GM21737 (cell line): Measurements from ENCODE around the gene SCMH1.

Experiments used
- ATAC-seq: cut with Tn5 transposase; IDR thresholded peaks from one replicate; pipeline ENCODE4 v1.9.1; 2021; ENCODE audit warnings: mild to moderate bottlenecking, moderate library complexity; ENCODE audit not compliant: unreplicated experiment

SCMH1 gene

GRCh38 chr1:41101950-41102607, 140.0 kb downstream of the SCMH1 start:
- no peak for ATAC-seq

GRCh38 chr1:41101076-41101475, 141.0 kb downstream of the SCMH1 start:
- ATAC-seq: no peak

GRCh38 chr1:41100170-41100569, 141.9 kb downstream of the SCMH1 start:
- no peak for ATAC-seq

GRCh38 chr1:41098730-41099460, 143.2 kb downstream of the SCMH1 start:
- ATAC-seq: no peak

DNA sequence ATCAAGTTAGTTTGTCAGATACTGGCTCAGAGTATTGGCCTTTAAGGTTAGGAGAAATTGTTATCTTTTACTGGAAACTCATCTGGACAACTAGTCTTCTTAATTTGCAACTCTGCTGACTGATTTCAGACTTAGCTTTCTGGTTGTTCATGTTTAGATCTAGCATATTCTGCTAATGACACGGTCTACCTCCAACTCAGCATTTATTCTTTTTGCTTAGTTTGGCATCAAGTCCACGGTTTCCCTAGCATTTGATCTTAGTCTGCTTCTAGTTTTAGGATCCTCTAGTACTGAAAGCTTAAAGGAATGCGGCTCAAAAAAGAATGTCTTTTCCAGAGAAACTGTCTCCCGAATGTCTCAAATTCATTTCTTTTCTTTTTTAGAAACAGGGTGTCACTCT, 145.0 kb downstream of the SCMH1 start:
- ATAC-seq: no peak

DNA sequence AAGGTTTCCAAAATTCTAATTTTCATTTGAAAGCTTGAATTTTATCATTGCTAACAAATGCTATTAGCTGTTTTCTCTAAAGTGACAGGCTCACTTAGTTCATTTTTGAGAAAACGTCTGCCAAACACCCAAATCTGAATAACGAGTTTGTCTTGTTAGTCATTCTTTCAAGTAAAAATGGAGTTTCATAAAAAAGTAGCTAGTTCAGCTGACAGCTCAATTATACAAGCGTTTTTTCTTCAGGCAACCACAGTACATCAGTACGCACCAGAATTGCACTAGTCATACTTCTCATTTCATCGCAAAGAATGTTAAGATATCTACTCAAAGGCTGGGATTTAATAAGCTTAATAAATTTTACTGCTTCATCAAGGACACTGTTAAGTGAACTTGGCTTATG, 148.3 kb downstream of the SCMH1 start:
- no peak for ATAC-seq

- ATAC-seq: no peak
Observed at GRCh38 chr1:41086921-41087320, 155.2 kb downstream of the SCMH1 start.

GRCh38 chr1:41078616-41079015, 163.5 kb downstream of the SCMH1 start:
- no peak for ATAC-seq

GRCh38 chr1:41078193-41078592, 163.9 kb downstream of the SCMH1 start:
- no peak for ATAC-seq

GRCh38 chr1:41073971-41074370, 168.1 kb downstream of the SCMH1 start:
- ATAC-seq: no peak

DNA sequence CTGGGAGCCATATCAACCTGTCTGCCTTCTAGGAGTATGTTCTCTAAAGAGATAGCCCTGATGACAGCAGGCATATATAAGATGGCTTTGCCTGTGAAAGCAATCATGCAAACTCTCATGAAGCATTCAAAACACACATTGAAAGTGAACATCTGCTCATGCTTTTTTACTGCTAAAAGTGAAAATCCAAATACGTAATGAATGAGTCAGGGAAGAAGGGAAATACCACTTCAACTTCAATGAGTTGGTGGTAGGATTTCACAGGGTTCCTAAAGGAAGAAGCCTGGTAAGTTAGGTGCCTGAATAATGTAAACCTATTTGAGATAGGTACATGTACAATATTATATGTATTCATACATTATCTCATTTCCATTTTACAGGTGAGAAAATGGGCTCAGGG, 170.1 kb downstream of the SCMH1 start:
- no peak for ATAC-seq

DNA sequence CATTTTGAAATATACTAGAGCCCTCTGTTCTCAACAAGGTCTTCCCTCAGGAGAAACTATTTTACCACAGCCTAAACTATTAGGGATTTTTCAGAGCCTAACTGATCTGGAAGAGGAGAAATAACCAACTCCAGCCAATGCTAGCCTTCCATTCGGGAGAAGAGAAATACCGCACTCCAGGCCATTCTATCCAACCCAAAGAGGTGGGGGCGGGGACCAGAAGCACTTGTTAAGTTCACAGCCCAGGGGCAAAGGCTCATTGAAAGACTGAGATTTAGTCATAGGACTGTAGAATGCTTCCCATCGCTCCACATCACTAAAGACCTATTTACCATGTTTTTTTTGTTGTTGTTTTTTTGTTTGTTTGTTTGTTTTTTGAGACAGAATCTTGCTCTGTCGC, 185.2 kb downstream of the SCMH1 start:
- ATAC-seq: no peak

DNA sequence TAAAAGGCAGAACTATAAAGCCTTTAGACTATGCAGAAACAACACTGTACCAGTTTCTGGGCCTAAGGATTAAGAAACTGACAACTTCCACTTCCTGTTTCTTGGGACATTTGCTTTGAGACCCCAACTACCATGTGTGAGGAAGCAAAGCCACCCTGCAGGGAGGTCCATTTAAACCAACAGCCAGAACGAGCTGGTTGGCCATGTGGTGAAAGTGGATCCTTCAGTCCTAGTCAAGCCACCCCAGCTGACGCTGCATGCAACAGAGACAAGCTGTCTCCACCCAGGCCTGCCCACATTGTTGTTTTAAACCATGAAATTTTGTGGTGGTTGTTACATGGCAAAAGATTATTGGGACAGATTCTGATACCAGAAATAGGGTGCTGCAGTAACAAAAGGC, 188.8 kb downstream of the SCMH1 start:
- no peak for ATAC-seq

DNA sequence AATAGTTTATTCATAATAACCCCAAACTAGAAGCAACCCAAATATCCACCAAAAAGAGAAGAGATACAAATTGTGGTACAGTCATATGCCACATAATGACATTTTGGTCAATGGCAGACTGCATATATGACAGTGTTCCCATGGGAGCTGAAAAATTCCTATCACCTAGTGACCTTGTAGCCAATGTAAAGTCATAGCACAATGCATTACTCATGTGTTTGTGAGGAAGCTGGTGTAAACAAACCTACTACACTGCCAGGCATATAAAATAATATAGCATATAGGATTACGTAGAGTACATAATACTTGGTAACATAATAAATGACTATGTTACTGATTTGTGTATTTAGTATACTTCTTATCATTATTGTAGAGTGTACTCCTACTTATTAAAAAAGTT, 191.1 kb downstream of the SCMH1 start:
- ATAC-seq: no peak

DNA sequence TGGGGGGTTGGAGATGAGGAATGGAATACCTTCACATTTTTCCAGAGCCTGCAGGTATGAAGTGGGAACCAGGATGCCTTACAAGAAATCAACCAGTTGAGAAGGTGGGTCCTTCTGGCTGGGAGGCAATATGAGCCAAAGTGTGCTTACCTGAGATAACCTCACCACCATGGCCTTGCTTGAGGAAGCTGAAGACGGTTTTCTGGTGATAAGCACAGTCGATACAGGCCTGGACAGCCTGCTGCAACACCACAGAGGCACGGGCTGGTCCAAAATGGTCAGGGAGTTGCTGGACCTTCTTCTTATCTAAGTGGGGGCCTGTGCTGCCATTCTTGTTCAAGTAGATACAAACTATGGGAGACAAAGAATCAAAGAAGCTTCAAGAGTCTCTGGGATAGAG, 193.6 kb downstream of the SCMH1 start:
- no peak for ATAC-seq

DNA sequence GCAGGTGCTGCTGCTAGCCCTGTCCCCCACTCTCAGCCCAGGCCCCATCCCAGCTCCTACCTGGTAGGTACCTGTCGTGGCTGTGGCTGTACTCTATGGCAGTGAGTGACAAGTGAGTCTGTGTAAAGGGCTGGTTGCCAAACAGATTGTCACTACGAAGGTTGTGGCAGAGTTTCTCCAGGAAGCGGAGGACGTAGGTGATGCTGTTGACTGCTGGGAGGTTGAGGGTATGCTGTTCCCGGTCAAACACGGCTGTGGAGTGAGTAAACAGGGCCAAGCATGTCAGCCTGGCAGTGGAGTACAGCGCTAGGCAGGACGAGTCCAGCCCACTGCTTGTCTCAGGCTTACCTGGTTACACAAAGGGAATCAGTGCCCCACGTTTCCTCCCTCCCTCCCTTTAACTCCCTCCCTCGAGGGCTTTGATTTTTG, 195.7 kb downstream of the SCMH1 start:
- no peak for ATAC-seq

DNA sequence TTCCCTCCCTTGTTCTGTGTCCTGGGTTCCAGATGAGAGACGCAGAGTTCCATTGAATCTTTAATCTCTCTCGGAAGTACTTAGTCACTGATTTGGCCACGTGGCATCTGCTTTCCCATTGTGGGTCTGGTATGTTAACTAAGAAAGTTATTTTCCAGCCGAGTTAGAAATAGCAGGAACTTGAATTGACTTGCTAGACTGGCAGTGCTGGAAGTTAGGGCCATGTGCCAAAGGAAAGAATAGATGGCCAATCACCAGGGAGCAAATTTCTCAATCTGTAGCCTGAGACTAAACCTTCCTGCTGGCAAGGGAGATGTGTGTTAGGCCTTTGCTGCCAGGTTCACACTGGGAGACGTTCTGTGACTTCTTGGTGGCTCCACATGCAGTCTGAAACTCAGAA, 196.4 kb downstream of the SCMH1 start:
- ATAC-seq: no peak

GRCh38 chr1:41044187-41044586, 197.9 kb downstream of the SCMH1 start:
- no peak for ATAC-seq

DNA sequence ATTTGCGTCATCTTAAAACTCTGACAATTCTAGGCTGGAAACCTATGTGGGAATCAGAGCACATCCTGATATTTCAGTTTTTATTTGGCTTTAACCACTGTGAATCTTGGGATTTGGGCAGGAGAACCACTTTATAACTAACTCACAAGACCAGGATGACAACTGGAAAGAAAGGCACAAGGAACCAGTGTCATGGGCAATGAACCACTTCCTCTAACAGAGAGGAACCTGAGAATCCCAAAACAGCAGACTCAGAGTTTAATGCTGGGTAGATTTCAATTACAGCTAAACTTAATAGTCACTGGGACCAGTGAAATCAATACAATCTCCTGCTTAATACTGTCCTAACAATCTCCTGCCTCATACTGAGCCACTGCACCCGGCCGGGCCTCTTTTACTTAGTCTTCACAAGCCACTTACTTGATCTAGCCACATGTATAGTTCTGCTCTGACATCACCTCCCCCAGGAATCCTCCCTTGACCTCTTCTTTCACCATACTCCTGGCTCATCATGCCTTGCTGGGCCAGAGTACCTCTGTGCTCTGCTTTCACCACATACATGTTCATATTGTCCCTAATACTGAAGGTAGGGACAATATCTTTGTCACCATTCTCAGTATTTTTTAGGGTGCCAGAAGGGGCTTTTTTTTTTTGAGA, 200.4 kb downstream of the SCMH1 start:
- ATAC-seq: no peak

- ATAC-seq: no peak
Observed at GRCh38 chr1:41038110-41038509, 204.0 kb downstream of the SCMH1 start.

GRCh38 chr1:41037116-41037903, 204.8 kb downstream of the SCMH1 start:
- ATAC-seq: no peak
